Measurements from ENCODE around the gene FHAD1. TPM values are rescaled to one million over a fixed set of nuclear protein-coding genes. Genes with fewer than 3 reads are reported as not detected.
A peak's percentile ranks its signal among the peaks of the same experiment; 100 is the strongest.

Gene FHAD1
- total and polyA plus RNA-seq, 9 of the 15 experiments (the other 6 are each of a cell fraction or from before 2014, with no cell fraction given): 0.32 to 2.1 (median 1.5) TPM; not detected in 1

DNA sequence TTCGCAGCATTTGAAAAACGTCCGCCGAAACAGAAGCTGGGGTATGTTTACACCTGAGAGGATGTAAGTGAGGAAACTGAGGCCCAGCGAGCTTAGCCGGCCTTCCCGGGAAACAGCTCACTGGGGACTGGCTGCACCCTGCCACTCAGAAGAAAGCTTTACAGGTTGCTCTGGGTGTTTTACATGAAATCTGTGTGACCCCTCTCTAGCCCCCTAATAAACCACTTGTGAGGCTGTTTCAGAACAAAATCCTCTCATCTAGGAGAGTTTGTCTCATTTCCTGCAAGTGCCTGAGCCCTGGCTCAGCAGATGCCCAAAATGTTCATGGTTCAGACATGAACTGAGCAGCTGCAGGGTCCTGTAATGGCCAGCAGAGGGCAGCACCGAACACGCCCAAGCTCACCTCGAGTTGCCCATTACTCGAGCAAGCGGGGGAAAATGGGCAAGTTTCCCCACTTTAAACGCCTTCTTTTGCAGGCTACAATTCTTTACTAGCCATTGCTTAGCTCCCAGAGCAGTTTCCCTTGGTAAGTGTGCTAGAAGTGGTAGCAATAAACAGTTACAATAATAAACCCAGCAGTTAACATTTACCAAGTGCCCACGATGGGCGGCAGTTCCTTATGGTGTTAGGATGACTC, 76.4 kb downstream of the FHAD1 start (continued):
- TF ChIP-seq, protein P1, sequence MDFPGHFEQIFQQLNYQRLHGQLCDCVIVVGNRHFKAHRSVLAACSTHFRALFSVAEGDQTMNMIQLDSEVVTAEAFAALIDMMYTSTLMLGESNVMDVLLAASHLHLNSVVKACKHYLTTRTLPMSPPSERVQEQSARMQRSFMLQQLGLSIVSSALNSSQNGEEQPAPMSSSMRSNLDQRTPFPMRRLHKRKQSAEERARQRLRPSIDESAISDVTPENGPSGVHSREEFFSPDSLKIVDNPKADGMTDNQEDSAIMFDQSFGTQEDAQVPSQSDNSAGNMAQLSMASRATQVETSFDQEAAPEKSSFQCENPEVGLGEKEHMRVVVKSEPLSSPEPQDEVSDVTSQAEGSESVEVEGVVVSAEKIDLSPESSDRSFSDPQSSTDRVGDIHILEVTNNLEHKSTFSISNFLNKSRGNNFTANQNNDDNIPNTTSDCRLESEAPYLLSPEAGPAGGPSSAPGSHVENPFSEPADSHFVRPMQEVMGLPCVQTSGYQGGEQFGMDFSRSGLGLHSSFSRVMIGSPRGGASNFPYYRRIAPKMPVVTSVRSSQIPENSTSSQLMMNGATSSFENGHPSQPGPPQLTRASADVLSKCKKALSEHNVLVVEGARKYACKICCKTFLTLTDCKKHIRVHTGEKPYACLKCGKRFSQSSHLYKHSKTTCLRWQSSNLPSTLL (IDR thresholded peaks at IDR 0.05): no peak
- TF ChIP-seq ARHGAP35 (IDR thresholded peaks at IDR 0.05; ENCODE audit: partially characterized antibody) (no peak), GABPB1 (CRISPR knock-in tag; IDR thresholded peaks at IDR 0.05) (peak; percentile 38; the same call in 1 of the 2 replicates), KLF13 (tag; IDR thresholded peaks at IDR 0.05; ENCODE audit: borderline replicate concordance, low read depth) (0 out of 2 replicates have a peak, but pooled peaks have one; percentile 22), TAF15 (IDR thresholded peaks at IDR 0.05; ENCODE audit: low read depth, low read length) (no peak), EP400 (IDR thresholded peaks at IDR 0.05) (0 out of 2 replicates have a peak, but pooled peaks have one; percentile 5), ZNF507 (tag; conservative IDR thresholded peaks at IDR 0.05) (no peak), MBD2 (IDR thresholded peaks at IDR 0.05; ENCODE audit: borderline replicate concordance, low read depth) (peak; percentile 19; the same call in 1 of the 2 replicates), REST (IDR thresholded peaks at IDR 0.05; ENCODE audit: borderline replicate concordance) (peak; percentile 88), REST (CRISPR knock-in tag; IDR thresholded peaks at IDR 0.05; ENCODE audit: low read depth) (no peak; the same call in 1 of the 2 replicates), MYC (IDR thresholded peaks at IDR 0.05; ENCODE audit: low read depth, low read length) (peak; percentile 30; the same call in 1 of the 2 replicates), MYC (CRISPR knock-in tag; IDR thresholded peaks at IDR 0.05; ENCODE audit: borderline replicate concordance, low read depth) (no peak), ZKSCAN3 (CRISPR knock-in tag; IDR thresholded peaks at IDR 0.05) (no peak), CBFB (CRISPR knock-in tag; IDR thresholded peaks at IDR 0.05) (no peak), ZSCAN32 (CRISPR knock-in tag; IDR thresholded peaks at IDR 0.05) (no peak), ARNT (IDR thresholded peaks at IDR 0.05) (peak in 1 of 2 experiments; percentile 40; a peak in 1 of 4 replicates)
- TF ChIP-seq, protein P2, sequence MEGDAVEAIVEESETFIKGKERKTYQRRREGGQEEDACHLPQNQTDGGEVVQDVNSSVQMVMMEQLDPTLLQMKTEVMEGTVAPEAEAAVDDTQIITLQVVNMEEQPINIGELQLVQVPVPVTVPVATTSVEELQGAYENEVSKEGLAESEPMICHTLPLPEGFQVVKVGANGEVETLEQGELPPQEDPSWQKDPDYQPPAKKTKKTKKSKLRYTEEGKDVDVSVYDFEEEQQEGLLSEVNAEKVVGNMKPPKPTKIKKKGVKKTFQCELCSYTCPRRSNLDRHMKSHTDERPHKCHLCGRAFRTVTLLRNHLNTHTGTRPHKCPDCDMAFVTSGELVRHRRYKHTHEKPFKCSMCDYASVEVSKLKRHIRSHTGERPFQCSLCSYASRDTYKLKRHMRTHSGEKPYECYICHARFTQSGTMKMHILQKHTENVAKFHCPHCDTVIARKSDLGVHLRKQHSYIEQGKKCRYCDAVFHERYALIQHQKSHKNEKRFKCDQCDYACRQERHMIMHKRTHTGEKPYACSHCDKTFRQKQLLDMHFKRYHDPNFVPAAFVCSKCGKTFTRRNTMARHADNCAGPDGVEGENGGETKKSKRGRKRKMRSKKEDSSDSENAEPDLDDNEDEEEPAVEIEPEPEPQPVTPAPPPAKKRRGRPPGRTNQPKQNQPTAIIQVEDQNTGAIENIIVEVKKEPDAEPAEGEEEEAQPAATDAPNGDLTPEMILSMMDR (IDR thresholded peaks at IDR 0.05 in 2 of 3, conservative IDR thresholded peaks at IDR 0.05 in 1 of 3; ENCODE audit: insufficient read depth in 2 of 3, low read depth in 1 of 3, low read length in 3 of 3): peak; percentile 90 to 99 (median 94)

Data from K562 (cell line).